GM21528 (cell line): ENCODE results near the gene AARS2.
A peak's percentile ranks its signal among the peaks of the same experiment; 100 is the strongest.

Experiments
- ATAC-seq: cut with Tn5 transposase; IDR thresholded peaks from one replicate; pipeline ENCODE4 v1.9.1; 2021; ENCODE audit warnings: mild to moderate bottlenecking, moderate library complexity; ENCODE audit not compliant: unreplicated experiment, low FRiP score

AARS2 gene

DNA sequence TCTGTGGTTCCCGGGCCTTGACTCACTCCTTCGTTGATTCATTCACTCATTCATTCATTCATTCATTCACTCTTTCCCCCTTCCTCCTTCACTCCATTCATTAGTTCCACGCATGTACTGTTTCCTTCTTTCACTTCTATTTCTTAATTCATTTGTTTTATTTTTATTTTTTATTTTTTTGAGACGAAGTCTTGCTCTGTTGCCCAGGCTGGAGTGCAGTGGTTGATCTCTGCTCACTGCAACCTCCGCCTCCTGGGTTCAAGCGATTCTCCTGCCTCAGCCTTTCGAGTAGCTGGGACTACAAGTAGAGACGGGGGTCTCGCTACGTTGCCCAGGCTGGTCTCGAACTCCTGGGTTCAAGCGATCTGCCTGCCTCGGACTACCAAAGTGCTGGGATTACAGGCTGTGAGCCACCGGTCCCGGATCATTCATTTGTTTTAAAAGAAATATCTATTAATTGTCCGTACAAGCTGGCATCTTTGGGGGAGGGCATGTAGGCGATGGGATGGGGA is 47.4 kb downstream of the AARS2 start:
- no peak for ATAC-seq

DNA sequence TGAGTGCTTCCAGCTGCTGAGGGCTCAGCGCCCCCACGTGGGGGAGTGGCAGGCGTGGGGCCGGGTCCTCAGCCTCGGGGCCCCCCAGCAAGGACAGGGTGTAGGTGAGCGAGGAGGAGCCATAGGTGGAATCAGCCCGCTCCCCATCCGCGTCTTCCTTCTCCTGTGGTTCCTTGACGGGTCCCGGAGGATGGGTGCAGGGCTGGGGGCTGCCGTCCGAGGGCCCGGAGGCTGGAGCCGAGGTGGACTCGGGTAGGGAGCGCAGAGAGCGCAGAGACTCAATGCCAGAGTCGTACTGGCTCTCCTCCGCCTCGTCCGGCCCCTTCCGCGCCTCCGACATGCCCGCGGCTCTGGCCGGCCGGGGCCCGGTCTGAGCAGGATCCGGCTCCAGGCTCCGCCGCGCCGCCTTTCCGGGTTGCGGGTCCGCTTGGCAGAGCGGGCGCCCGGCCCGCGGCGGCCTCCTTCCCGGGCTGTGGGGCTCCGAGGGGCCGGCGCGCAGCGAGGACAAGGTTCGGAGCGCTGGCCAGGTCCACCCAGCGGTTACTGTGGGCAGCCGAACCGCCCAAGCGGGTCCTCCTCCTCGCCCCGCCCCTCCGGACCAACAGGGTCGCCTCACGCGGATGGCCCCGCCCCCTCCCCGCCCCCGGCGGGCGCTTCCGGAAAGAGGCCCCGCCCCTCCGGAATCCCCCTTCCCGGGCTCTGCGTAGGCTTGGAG is 48.0 kb downstream of the AARS2 start, which contains the start of gene NFKBIE:
Gene NFKBIE (minus strand): TSS at position 545 of the 715 bp plus-strand sequence. CDS start 205 bp downstream, at position 340.
- peak; percentile 40 for ATAC-seq

DNA sequence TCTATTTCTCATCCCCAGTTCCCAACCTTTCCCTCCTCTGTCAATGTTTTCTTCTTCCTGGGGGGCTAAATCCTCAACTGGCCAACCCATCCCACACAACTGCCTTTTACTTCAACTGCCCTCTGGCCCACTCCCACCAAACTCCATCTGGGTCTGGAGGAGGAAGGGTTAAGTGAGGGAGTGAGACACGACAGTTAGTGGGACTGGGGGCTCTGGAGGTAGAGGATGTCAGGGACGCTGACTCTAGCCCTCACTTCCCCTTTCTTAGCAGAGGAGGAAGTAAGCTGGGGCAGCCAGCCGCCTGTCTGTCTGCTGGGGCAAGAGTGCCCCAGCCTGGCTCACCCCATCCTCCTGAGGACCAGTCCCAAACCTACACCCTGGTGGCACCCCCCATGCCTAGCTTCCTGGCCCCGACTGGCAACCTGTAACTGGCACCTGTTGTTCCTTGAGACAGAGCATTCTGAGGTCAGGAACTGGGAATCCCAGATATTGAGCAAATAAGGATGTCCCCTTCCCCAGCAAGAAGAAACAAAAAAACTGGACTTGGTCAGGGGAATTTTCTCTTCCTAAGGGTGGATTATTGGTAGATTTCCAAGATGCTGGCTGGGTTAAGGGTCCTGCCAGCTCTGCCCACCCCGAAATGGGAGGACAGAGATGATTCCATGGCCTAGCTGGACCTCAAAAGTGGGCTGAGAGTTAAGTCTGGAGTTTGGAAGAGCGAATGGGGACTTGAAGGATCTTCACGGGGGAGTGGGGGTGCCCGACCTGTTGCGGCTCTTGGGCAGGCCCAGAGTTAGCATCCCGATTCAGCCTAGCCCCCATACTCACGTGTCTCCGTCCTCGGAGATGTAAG is 48.8 kb downstream of the AARS2 start:
- ATAC-seq, result peak; percentile 31

DNA sequence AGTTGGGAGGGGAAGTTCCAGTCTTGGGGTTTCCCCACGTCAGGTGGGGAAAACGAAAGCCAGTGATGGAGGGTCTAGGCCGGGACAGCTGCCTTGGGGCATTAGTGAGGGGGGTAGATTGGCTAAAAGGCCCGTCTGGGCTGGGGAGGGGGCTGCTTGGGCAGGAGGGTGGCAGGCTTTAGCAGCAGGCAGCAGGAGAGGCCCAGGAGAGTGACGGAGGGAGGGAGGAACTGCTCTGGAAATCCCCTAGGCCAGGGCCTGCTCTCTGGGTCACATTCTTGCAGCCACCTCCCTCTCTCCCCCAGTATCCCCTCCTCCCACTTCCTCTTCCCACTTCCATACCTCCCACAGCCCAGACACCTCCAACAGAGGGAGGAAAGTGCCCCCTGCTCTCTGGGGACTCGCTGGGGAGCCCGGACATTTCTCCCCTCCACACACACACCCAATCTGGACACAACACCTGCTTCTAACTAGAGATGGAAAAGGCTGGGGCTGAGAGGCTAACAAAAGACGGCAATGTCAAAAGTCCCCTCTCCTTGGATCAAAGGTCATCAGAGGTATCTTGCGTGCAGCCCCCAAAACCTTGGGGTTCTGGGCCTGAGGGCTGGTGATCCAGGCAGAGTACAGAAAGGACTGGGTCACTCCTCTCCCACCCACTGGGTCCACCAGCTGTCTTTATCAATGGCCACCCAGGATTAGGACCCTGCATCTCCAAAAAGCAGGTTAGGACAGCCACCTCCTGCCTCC is 49.6 kb downstream of the AARS2 start:
- ATAC-seq, result no peak

DNA sequence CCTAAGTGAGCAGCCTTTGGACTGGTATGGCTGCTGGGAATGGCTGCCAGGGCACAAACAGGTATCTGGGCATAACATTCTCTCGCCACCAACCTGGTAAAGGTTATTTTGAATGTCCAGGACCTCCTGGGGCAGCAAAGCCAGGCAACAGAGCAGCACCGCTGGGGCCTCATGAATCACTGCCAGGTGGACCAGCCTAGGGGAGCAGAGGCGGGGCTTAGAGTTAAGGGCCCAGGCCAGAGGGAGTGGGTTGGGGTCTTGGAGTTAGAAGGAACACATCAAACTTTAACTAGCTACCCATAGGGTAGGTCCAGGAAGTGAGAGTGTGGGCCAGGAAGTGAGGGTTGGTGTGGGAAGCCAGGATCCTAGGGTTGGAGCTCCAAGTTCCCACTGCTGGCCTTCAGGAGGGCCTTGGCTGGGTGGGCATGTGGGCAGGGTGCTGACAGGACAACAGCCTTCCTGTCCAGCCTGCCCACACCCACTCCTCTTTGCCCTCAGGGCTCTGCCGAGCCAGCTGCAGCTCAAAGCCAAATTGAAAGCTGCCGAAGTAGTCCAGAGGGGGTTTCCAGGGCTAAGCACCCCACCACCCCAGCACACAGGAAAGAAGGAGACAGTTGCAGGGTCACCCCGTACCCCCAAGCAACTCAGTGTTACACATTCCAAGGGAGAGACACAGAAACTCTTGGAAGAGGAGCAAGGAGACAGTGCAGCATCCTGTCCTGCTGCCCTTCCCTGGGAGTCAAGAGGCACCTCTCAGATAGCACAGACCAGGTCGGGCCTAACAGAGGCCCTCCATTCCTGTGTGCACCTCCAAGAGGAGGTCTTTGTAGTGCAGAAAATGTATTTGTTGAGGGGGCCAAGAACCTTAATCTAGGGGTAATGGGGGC is 50.4 kb downstream of the AARS2 start:
- no peak for ATAC-seq

DNA sequence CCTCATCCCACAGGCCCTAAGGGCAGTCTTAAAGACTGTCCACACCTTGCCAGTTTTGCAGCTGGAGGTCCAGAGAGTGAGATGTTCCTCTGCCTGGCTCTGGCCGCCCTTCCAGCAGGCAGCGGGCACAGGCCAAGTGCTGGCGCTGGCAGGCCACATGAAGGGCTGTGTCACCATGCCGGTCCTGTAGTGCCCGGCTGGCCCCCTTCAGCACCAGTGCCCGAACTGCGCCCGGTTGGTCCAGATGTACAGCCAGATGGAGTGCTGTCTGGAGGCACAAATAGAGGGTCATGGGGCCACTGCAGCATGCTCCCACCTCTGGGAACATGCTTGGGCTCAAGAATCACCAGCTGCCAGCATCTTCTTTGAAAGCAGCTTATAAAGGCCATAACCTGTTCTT is 51.6 kb downstream of the AARS2 start:
- no peak for ATAC-seq

DNA sequence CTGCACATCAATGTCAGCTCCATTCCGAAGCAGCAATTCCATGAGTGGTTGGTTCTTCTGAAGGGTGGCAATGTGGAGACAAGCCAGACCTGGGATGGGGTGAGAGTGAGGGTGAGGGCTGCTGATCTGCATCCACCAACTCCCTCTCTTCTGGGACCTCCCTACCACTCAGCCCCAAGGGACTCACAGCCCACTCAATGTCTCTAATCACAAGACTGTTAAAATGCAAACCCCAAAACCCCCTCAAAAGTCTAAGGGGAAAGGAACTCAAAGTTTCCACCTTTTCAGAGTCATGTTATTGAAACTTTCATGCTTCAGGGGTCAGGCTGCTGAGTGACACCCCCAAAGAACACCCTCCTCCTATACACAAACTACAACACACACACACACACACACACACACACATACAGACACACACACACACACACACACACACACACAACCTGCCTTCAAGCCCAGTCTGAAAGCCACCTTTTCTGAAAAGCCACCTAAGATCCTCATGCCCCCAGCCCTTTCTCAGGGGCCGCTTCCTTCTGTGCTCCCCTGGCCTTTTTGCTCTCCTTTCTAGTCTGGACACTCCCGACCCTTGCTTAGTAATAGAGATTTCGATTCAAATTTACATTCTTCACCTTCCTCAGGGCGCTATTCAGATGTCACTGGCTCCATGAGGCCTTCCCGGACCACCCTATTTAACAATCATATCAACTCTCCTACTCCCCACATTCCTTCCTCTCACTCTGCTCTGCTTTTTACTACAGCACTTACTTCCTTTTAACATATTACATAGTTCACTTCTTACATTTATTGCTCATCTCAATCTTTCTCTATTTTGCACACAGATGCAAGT is 52.5 kb downstream of the AARS2 start:
- no peak for ATAC-seq

DNA sequence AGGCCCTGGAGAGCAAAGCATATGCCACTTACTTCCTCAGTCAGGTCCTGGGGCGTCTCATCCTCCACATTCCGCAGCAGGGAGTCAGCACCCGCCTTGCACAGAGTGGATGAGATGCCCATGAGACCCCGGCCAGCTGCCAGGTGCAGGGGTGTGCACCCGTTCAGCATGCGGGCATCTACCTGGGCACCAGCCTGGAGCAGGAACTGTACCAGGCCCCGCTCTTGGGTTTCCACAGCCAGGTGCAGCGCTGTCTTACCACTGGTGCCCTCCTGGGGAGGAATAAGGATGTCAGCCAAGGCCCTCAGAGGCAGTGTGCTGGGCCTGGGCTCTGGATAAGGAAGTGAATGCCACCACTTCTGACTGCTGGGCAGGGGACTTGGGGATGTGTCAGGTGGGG is 53.1 kb downstream of the AARS2 start:
- no peak for ATAC-seq

DNA sequence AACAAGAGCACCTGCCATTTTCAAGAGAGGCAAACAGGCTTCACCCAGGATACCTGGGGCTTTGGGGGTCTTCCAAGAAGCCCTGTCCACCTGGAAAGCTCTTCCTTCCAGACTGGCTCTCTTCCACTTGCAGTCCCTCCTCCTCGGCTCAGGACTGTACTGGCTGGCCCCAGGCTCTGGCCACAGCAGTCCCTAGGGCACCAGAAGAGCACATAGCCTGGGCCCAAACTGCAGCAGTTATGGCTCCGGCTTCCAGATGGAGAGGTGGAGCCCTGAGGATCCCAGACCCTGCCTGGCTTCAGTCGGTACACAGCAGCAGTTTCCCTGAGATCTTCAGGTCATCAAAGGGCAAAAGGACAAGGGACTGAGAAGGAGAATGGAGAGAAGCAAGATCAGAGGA is 54.2 kb downstream of the AARS2 start:
- no peak for ATAC-seq

DNA sequence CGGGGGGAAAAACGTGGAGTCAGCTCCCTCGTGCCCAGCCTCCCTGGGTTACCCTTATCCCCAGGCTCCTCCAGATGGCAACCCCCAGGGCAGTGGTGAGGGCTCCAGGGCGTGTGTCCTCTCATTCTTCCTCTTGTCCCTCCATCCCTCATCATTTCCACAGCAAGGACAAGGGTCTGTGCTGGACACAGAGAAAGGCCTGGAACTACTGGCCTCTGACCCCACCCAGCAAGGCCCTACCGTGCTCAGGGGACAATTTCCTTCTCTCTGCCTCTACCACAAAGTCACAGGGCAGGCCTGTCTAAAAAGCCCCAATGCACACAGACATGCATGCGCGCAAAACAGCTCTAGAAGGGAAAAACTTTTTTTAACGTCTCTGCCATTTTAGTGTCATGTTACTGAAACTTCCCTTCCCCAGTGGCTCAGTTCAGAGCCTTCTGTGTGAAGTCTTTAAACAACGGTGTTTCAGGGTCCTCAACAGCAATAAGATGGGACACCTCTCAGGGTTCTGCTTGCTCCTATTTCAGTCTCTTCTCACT is 54.8 kb downstream of the AARS2 start:
- no peak for ATAC-seq

DNA sequence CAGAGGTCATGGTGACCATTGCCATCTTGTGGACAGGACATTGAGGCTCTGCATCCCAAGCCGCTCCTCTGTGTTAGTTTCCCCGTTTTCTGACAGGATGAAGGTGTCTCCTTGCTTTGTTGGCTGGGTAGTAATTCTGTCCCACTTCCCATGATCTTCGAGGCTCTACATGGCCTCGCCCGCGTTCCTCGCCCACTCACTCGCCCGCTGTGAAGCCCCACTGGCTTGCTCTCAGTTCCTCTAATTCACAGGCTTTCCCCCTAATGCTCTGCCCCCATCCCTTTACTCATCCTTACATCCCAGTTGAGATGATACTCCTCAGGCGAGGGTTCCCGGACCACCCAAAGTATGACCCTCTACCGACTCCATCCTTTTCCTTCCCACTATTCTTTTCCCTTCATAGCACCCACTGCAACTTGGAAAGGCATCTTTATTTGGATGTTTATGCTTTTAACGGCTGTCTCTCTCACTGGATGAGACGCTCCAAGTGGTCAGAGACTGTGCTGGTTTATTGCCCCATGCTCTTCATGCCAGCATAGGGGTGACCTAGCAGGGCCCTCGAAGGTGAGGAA is 55.3 kb downstream of the AARS2 start:
- ATAC-seq, result peak; percentile 4

DNA sequence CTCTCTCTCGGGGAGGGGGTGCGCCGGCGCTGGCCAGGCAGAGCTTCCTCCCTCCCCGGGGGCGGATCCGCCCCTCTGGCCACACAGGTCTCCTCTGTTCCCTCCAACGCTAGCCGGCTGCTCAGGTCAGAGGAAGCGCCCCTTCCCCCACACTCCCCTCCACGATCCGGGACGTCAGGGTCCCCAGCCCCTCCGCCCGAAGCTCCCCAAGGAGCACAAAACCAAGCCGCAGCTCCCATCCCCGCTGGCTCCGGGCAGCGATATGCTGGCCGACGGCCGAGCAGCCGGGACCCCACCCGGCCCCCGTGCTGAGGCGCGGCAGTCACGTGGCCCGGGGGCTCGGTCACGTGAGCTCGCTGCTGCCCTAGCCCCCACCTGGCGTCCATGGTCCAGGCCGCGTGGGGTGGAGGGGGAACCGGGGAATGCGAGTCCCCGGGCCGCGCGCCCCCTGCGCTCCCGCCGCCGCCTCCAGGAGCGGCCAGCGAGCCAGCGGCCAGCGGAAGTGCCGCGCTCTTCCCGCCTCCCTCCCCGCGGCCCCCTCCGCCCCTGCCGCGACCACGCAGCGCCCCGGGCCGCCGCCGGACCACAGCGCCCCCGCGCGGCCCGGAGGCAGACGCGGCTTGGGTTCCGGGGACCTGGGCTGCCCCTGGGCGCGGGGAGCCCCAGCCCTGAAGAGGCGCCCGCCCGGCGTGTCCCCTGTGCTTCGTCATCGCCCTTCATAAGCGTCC is 56.0 kb downstream of the AARS2 start, which contains the start of gene SLC35B2:
Gene SLC35B2 (minus strand): TSS at position 504 of the 728 bp plus-strand sequence. CDS start 118 bp downstream, at position 386.
- peak; percentile 47 for ATAC-seq

DNA sequence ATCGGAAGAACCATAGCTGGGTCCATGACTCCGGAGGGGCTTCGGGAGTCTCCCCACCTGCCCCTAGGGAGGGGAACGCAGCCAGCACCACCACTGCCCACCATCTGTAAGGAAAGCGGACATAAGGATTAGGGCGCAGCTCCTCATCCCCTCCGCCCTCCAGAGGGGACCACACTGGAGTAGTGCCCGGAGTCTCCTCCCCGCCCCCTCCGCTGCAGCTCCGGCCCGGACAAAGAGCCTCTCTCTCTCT is 56.4 kb downstream of the AARS2 start:
- ATAC-seq, result peak; percentile 1

DNA sequence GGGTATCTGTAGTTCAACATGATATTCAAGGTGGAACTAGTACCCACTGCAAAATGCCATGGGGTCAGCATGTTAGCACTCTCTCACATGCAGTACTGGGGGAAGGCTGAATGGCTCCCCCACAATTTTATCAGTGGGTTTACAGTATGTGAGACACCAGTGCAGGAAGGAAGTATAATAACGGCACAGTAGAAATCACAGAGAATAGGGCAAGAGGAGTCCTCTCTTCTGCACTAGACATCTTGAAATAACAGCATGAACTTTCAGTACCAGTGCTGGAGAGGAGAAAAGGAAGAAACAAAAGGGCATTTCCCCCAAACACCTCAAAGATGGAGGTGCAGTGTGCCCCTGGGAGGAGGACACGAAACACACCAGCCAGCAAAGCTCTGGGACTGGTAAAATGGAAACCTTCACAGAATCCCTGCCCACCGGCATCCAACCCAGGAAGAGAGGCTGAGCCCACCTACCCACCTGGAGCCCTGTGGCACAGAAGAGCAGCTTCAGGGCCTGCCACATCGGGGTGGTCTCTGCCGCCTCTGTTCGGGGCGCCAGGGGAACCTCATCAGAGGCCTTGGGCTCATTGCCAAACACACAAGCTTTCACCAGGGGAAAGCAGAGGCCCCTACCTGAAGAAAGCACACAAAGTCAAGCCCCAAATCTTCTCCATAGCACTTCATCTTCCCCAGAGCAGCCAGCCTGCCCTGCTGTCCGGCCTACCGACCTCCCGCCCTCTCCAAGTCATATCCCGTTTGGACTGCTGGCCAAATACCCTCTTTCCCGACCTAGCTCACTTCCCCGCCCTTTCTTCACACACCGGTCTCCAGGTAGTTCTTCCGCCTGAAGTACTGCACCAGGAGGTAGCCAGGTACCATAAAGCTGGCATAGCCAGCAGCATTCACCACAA is 57.0 kb downstream of the AARS2 start:
- ATAC-seq, result no peak

DNA sequence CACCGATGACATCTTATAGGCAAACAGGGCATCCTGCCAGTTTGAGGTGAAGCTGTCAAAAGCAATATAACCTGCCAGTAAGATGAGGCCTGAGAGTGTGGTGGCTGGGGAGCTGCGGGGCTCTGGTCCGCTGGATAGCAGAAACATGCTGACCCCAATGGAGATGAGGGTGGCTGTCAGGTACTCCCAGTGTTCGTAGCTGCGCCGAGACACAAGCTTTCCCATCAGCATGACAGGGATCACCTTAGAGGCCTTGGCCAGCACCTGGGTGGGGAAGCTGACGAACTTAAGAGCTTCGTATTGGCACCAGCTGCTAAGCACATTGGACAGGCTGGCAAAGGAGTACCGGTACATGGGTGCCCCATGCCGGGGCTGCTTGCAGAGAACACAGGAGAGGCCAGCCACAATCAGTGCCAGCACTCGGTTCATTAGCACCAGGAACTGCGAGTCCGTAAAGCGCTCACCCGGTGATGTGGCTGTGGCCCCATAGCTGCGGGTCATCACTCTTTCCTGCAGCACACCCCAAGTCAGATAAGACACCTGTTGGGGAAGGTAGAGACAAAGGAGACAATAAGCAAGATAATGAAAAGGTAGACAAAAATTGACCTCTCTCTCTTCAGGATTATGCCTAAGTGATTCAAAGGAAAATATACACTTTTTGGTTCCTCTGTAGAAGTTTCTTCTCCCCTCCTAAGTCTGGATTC is 57.9 kb downstream of the AARS2 start:
- ATAC-seq, result no peak
